Erythroblast (primary cell): ENCODE results near the gene SLC34A3.

Experiments used
- GATA1 ChIP-seq: IDR thresholded peaks from 2 replicates; pipeline ENCODE4 v1.6.1; 2011; ENCODE audit warnings: low read depth, mild to moderate bottlenecking, control low read depth, low read length, moderate library complexity
- POLR2A ChIP-seq: IDR thresholded peaks from 2 replicates; pipeline ENCODE4 v1.6.1; 2011; ENCODE audit warnings: mild to moderate bottlenecking, low read length

DNA sequence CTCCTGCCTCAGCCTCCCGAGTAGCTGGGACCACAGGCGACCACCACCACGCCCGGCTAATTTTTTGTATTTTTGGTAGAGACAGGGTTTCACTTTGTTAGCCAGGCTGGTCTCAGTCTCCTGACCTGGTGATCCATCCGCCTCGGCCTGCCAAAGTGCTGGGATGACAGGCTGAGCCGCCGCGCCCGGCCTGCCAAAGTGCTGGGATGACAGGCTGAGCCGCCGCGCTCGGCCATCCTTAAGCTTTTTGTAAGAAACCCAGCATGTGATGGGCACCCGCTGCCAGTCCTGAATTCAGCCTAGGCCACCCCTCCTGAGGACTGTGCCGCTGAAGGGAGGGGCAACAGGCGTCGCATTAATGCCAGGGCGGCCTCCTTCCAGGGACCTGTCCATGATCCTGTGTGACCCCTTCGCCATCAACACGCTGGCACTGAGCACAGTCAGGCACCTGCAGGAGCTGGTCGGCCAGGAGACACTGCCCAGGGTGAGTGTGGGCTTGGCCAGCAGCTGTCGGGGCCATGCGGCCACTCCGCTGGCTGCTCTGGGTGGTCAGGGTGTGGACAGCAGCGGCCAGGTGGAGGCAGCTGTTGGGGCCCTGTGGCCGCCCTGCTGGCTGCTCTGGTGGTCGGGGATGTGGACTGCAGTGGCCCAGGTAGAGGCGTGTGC lies 34.9 kb downstream of the SLC34A3 start:
- TF ChIP-seq POLR2A (no peak), GATA1 (no peak)
